Myometrial cell (primary cell): Measurements from ENCODE around the gene TTC36. TPM values are rescaled to one million over a fixed set of nuclear protein-coding genes. Genes with fewer than 3 reads are reported as not detected.

Source experiments
- total RNA-seq: library from RNA; depleted of rRNA; stranded (reverse); fragments of >200 nt; gene quantifications from 2 replicates; pipeline ENCODE4 v1.2.3, GENCODE V29; 2015

TTC36 gene
- total RNA-seq: not detected in 2 replicates

GRCh38 chr11:118527109-118527508, at the start of gene TTC36:
Gene TTC36 (plus strand): TSS chr11:118527474. CDS start chr11:118527495, 21 bp downstream.

GRCh38 chr11:118530683-118531596, 3.7 kb downstream of the TTC36 start, which contains the start of gene TMEM25:
Gene TMEM25 (plus strand): TSS chr11:118531192. CDS start chr11:118531802, 610 bp downstream.

GRCh38 chr11:118572061-118572980, 45.0 kb downstream of the TTC36 start, which contains the start of gene ARCN1:
Gene ARCN1 (plus strand): TSS chr11:118572409. CDS start chr11:118572548, 139 bp downstream.

Other genes starting within 250 kb of the TTC36 start
- not detected in 2 replicates for gene CD3E, start 222.7 kb upstream of the TTC36 start, total RNA-seq
- not detected in 2 replicates for gene CD3D, start 184.8 kb upstream of the TTC36 start, total RNA-seq
- not detected in 2 replicates for gene CD3G, start 183.1 kb upstream of the TTC36 start, total RNA-seq
- 41.2 and 50.5 TPM in 2 replicates for gene UBE4A, start 167.9 kb upstream of the TTC36 start, total RNA-seq
- 56.0 and 56.5 TPM in 2 replicates for gene ATP5MG, start 125.9 kb upstream of the TTC36 start, total RNA-seq
- 9.8 and 29.6 TPM in 2 replicates for gene KMT2A, start 91.0 kb upstream of the TTC36 start, total RNA-seq
- 10.7 and 14.9 TPM in 2 replicates for gene TMEM25, start 3.7 kb downstream of the TTC36 start, total RNA-seq
- gene IFT46, start 38.5 kb downstream of the TTC36 start, total RNA-seq: 29.6 and 40.1 TPM in 2 replicates
- gene ARCN1, start 44.9 kb downstream of the TTC36 start, total RNA-seq: 171 and 191 TPM in 2 replicates
- gene PHLDB1, start 80.1 kb downstream of the TTC36 start, total RNA-seq: 56.5 and 61.9 TPM in 2 replicates
- not detected in 2 replicates for gene TREH, start 152.2 kb downstream of the TTC36 start, total RNA-seq